ENCODE data around the gene RALGAPA1.

RALGAPA1 gene

DNA sequence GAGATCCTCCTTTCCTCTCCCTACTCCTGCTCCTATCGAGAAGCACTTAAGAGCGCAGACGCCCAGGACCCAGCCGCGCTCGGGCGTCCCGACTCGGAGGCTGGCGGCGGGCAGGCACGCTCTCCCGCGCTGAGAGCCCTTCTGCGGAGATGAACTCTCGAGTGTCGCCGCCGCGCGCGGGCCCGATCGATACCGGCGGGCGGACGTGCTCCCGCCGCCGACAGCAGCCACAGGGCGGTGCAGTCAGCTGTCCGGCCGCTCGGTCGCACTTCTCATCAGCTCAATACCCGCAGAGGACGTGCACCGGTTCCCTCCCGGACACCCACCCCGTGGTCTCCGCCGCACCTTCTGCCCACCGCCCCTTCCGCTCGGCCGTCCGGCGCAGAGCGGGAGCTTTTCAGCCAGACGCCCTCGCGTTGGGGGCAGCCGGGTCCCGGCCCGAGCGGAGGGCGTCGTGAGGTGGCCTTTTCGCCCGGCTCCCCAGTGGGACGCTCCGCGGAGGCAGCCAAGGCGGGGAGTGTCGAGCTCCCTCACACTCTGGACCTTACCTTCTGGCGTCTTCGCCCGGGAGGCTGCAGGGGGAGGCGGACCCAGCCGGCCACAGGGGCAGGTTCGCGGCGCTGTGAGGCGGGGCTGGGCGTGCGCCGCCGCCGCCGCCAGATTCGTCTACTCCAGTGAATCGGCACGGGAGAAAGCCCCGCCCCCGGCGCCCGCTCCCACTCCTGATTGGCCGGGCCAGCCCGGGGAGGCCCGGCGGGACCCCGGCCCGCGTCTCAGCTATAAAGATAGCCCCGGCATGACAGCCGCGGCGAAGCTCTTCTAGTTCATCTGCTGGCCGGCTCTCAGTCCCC lies 275.5 kb downstream of the RALGAPA1 start, which contains the start of gene INSM2:
TSS of gene INSM2 (plus strand) at position 808 of the 851 bp plus-strand sequence. CDS start 89 bp downstream, outside the sequence.
- TF ChIP-seq SIN3A (IDR thresholded peaks at IDR 0.05; ENCODE audit: borderline replicate concordance, insufficient read depth, low read length) = no peak
- TF ChIP-seq FOXP2 (optimal IDR thresholded peaks at IDR 0.05; ENCODE audit: borderline replicate concordance, extremely low read depth, extremely low read length, insufficient read depth) = no peak
- TF ChIP-seq, protein P1, sequence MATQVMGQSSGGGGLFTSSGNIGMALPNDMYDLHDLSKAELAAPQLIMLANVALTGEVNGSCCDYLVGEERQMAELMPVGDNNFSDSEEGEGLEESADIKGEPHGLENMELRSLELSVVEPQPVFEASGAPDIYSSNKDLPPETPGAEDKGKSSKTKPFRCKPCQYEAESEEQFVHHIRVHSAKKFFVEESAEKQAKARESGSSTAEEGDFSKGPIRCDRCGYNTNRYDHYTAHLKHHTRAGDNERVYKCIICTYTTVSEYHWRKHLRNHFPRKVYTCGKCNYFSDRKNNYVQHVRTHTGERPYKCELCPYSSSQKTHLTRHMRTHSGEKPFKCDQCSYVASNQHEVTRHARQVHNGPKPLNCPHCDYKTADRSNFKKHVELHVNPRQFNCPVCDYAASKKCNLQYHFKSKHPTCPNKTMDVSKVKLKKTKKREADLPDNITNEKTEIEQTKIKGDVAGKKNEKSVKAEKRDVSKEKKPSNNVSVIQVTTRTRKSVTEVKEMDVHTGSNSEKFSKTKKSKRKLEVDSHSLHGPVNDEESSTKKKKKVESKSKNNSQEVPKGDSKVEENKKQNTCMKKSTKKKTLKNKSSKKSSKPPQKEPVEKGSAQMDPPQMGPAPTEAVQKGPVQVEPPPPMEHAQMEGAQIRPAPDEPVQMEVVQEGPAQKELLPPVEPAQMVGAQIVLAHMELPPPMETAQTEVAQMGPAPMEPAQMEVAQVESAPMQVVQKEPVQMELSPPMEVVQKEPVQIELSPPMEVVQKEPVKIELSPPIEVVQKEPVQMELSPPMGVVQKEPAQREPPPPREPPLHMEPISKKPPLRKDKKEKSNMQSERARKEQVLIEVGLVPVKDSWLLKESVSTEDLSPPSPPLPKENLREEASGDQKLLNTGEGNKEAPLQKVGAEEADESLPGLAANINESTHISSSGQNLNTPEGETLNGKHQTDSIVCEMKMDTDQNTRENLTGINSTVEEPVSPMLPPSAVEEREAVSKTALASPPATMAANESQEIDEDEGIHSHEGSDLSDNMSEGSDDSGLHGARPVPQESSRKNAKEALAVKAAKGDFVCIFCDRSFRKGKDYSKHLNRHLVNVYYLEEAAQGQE (IDR thresholded peaks at IDR 0.05; ENCODE audit: insufficient read depth in 1 of 2, low read depth in 2 of 2, low read length in 2 of 2) = no peak
- no peak for TF ChIP-seq POLR2AphosphoS5 (IDR thresholded peaks at IDR 0.05; ENCODE audit: low read depth, low read length)
- TF ChIP-seq TAF1 (IDR thresholded peaks at IDR 0.05; ENCODE audit: borderline replicate concordance, insufficient read depth, low read length) = no peak

DNA sequence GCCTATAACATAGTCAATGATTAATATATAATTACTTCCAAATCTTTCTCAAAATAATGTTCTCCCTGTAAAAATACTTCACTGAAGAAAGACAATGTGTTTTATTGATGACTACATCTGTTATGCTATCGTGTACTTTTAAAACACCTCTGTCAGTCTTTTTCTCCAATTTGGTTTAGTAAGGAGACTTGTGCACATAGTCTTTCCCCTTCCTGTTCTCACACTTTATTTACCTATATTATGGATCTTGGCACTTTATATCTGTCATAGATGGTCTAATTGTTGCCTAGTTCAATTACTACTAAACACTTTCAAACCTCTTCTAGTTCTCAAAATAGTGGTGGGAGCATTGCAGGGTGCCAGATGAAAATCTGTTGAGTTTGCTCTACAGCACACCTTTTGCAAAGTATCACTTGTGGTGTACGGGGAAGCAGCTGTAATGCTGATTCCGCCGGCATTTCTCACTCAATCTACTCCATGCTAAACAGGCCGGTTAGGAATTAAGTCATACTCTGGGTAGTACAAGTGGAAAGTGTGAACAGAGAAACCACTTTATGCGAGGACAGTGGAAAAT lies 276.2 kb downstream of the RALGAPA1 start:
- no peak for TF ChIP-seq FOXP2 (optimal IDR thresholded peaks at IDR 0.05; ENCODE audit: borderline replicate concordance, extremely low read depth, extremely low read length, insufficient read depth)
- TF ChIP-seq, protein P1 (IDR thresholded peaks at IDR 0.05; ENCODE audit: insufficient read depth in 1 of 2, low read depth in 2 of 2, low read length in 2 of 2) = no peak
- no peak for TF ChIP-seq POLR2AphosphoS5 (IDR thresholded peaks at IDR 0.05; ENCODE audit: low read depth, low read length)
- TF ChIP-seq SIN3A (IDR thresholded peaks at IDR 0.05; ENCODE audit: borderline replicate concordance, insufficient read depth, low read length) = no peak
- TF ChIP-seq TAF1 (IDR thresholded peaks at IDR 0.05; ENCODE audit: borderline replicate concordance, insufficient read depth, low read length) = no peak

DNA sequence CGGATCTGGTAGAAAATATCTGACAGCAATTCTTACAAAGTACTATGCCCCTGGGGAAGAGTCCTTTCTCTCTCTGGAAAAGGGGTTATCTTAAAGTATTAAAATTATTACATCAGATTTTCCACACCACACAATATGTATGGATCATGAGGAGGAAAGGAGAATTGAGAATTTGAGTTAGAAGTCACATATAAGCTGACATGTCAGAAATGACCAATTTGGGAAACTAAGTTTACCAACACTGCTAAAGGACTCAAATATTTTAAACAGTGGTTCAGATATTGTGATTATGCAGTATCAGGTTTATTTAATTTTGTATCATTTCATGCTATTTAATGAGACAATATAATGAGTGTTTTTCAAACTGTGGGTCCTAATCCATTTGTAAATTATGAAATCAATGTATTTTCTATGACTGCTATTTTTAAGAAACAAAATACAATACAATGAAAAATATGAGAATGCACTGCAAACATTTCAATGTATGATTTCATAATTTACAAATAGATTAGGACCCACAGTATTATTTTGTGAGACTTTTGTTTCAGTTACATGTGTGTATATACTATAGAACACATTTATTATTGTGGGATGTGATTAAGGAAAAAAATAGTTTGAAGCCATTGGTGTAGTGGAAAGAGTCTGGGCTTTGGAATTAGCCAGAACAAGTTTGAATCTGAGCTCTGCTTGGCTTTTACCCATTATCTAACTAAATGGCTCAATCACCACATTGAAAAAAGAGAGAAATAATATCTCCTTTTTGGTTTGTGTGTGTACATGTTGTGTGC lies 276.9 kb downstream of the RALGAPA1 start:
- TF ChIP-seq FOXP2 (optimal IDR thresholded peaks at IDR 0.05; ENCODE audit: borderline replicate concordance, extremely low read depth, extremely low read length, insufficient read depth) (no peak), POLR2AphosphoS5 (IDR thresholded peaks at IDR 0.05; ENCODE audit: low read depth, low read length) (no peak), TAF1 (IDR thresholded peaks at IDR 0.05; ENCODE audit: borderline replicate concordance, insufficient read depth, low read length) (no peak), SIN3A (IDR thresholded peaks at IDR 0.05; ENCODE audit: borderline replicate concordance, insufficient read depth, low read length) (no peak)
- TF ChIP-seq, protein P1 (IDR thresholded peaks at IDR 0.05; ENCODE audit: insufficient read depth in 1 of 2, low read depth in 2 of 2, low read length in 2 of 2) = no peak

DNA sequence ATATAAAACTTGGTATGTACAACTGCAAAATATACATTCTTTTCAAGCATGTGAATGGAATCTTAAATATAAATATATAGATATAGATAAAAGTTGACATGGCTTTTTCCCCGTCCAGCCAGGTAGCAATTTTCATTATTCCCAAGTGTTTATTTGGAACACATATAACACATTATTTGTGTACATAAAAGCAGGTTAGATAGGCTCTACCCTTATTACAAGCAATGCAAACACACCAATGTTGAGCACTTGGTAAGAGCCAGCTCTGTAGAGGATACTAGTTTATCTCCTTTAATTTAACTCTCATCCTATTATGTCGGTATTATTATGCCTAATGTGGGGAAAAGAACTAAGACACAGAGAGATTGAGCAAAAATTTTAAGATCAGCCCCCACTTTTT lies 282.1 kb downstream of the RALGAPA1 start:
- TF ChIP-seq, protein P1 (IDR thresholded peaks at IDR 0.05; ENCODE audit: insufficient read depth in 1 of 2, low read depth in 2 of 2, low read length in 2 of 2) = no peak
- TF ChIP-seq FOXP2 (optimal IDR thresholded peaks at IDR 0.05; ENCODE audit: borderline replicate concordance, extremely low read depth, extremely low read length, insufficient read depth) (no peak), SIN3A (IDR thresholded peaks at IDR 0.05; ENCODE audit: borderline replicate concordance, insufficient read depth, low read length) (no peak), POLR2AphosphoS5 (IDR thresholded peaks at IDR 0.05; ENCODE audit: low read depth, low read length) (no peak), TAF1 (IDR thresholded peaks at IDR 0.05; ENCODE audit: borderline replicate concordance, insufficient read depth, low read length) (no peak)

All from PFSK-1 (cell line).